ENCODE data around the gene WDR5.
A peak's percentile ranks its signal among the peaks of the same experiment; 100 is the strongest.

WDR5 gene

GRCh38 chr9:134157378-134157885 lies 21.6 kb downstream of the WDR5 start:
- no peak for FAIRE-seq
- no peak for DNase-seq (ENCODE audit: insufficient read length, low spot score)

- DNase-seq (ENCODE audit: insufficient read length, low spot score) (no peak), FAIRE-seq (no peak)
Measured at GRCh38 chr9:134158242-134158641, 22.4 kb downstream of the WDR5 start.

GRCh38 chr9:134158753-134159392 lies 23.0 kb downstream of the WDR5 start:
- DNase-seq (ENCODE audit: insufficient read length, low spot score) (no peak), FAIRE-seq (no peak)

- DNase-seq (ENCODE audit: insufficient read length, low spot score) = no peak
- no peak for FAIRE-seq
Measured at GRCh38 chr9:134159566-134160245, 23.8 kb downstream of the WDR5 start.

GRCh38 chr9:134161647-134162046 lies 25.8 kb downstream of the WDR5 start:
- FAIRE-seq (no peak), DNase-seq (ENCODE audit: insufficient read length, low spot score) (no peak)

GRCh38 chr9:134162212-134162775 lies 26.4 kb downstream of the WDR5 start:
- DNase-seq (ENCODE audit: insufficient read length, low spot score) (no peak), FAIRE-seq (no peak)

- DNase-seq (ENCODE audit: insufficient read length, low spot score) (no peak), FAIRE-seq (no peak)
Measured at GRCh38 chr9:134162926-134163370, 27.1 kb downstream of the WDR5 start.

- FAIRE-seq (no peak), DNase-seq (ENCODE audit: insufficient read length, low spot score) (peak; percentile 46)
Measured at GRCh38 chr9:134163371-134164196, 27.7 kb downstream of the WDR5 start.

GRCh38 chr9:134164879-134165278 lies 29.0 kb downstream of the WDR5 start:
- FAIRE-seq (no peak), DNase-seq (ENCODE audit: insufficient read length, low spot score) (no peak)

GRCh38 chr9:134165357-134166315 lies 29.8 kb downstream of the WDR5 start:
- DNase-seq (ENCODE audit: insufficient read length, low spot score) (no peak), FAIRE-seq (peak; percentile 68)

- DNase-seq (ENCODE audit: insufficient read length, low spot score) = no peak
- no peak for FAIRE-seq
Measured at GRCh38 chr9:134166374-134166773, 30.5 kb downstream of the WDR5 start.

GRCh38 chr9:134167530-134167931 lies 31.6 kb downstream of the WDR5 start:
- no peak for DNase-seq (ENCODE audit: insufficient read length, low spot score)
- no peak for FAIRE-seq

GRCh38 chr9:134168757-134169550 lies 33.1 kb downstream of the WDR5 start:
- DNase-seq (ENCODE audit: insufficient read length, low spot score) (no peak), FAIRE-seq (no peak)

- DNase-seq (ENCODE audit: insufficient read length, low spot score) (no peak), FAIRE-seq (no peak)
Measured at GRCh38 chr9:134169724-134170401, 34.0 kb downstream of the WDR5 start.

- DNase-seq (ENCODE audit: insufficient read length, low spot score) = no peak
- FAIRE-seq = peak; percentile 49
Measured at GRCh38 chr9:134170532-134171315, 34.8 kb downstream of the WDR5 start.

- DNase-seq (ENCODE audit: insufficient read length, low spot score) (no peak), FAIRE-seq (no peak)
Measured at GRCh38 chr9:134171316-134172197, 35.7 kb downstream of the WDR5 start.
